GM12891 (cell line): ENCODE data around the gene LDOC1. TPM values are rescaled to one million over a fixed set of nuclear protein-coding genes. Genes with fewer than 3 reads are reported as not detected.
"Not testable (repeated sequence)": the region's sequence is repeated elsewhere in the genome, so short reads cannot be mapped to it uniquely, and the experiment has no call there.

ENCODE experiments used
- DNase-seq: peaks from one replicate; pipeline ENCODE4 v3.0.0; 2011; ENCODE audit warnings: low spot score; ENCODE audit not compliant: insufficient read length
- FAIRE-seq: peaks from 2 replicates; lab custom pipeline; 2011; peaks lifted over from hg19 to GRCh38; lab: Jason Lieb, UNC
- PAX5 ChIP-seq: IDR thresholded peaks from 2 replicates; pipeline ENCODE4 v1.6.1; 2011; ENCODE audit warnings: low read length, moderate library complexity, mild to moderate bottlenecking; ENCODE audit not compliant: insufficient read depth, severe bottlenecking
- POLR2A ChIP-seq: IDR thresholded peaks from 2 replicates; pipeline ENCODE4 v1.6.1; 2011; ENCODE audit warnings: low read depth, low read length, control low read depth
- POLR2AphosphoS5 ChIP-seq: IDR thresholded peaks from 2 replicates; pipeline ENCODE4 v1.6.1; 2011; ENCODE audit warnings: low read depth, low read length, control low read depth
- POU2F2 ChIP-seq: IDR thresholded peaks from 2 replicates; pipeline ENCODE4 v1.6.1; 2011; ENCODE audit warnings: low read depth, mild to moderate bottlenecking, control low read depth, low read length, moderate library complexity
- SPI1 ChIP-seq: IDR thresholded peaks from 2 replicates; pipeline ENCODE4 v1.6.1; 2011; ENCODE audit warnings: low read depth, low read length, control low read depth
- TAF1 ChIP-seq: IDR thresholded peaks from 2 replicates; pipeline ENCODE4 v1.6.1; 2011; ENCODE audit warnings: low read depth, low read length, control low read depth
- polyA plus RNA-seq: library from polyadenylated mRNA; unstranded; fragments of >200 nt; gene quantifications from one replicate; pipeline ENCODE4 v1.2.1, GENCODE V29; 2012; ENCODE audit warnings: low read depth, missing spikeins, inconsistent platforms; ENCODE audit not compliant: missing spikeins

LDOC1 gene
- polyA plus RNA-seq = not detected

DNA sequence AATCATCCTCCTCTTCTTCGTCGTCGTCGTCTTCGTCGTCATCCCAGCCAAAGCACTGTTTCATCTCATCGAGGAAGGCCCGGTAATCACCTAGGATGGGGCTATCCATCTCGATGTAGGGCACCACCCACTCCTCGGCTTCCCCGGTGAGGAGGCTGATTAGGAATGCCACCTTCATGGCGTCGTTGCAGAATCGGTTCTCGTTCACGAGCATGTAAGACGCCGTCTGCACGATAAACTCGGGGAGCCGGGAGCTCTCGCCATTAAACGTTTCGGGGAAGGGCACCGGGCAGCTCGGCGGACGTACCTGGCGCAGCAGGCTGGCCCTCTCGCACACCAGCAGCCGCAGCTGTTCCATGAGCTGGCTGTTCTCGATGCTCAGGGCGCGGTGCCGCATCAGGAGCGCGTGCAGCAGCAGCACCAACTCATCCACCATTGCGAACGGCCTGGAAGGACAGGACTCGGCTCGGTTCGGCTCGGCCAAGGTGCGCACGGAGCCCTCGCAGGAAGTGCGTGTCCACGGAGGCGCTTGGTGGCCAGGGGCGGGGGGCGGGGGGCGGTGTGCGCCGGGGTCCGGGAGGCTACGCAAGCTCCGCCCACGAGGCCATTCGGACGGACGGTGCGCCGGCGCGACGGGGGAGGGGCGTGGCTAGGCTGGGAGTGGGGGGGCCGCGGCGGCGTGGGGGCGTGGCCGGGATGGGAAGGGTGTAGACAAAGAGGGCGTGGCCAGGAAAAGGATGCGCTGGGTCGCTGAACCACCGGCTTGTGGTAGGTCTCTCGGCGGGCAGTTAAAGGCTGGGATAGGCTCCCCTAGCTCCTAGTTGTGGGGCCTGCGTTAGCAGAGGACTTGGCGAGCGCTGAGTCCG, at the start of gene LDOC1:
Gene LDOC1 (minus strand): TSS at position 544 of the 866 bp plus-strand sequence. CDS start 108 bp downstream, at position 436.
- DNase-seq (no peak), FAIRE-seq (no peak)
- TF ChIP-seq PAX5 = no peak
- TF ChIP-seq POLR2AphosphoS5 = no peak
- TF ChIP-seq SPI1 = no peak
- TF ChIP-seq TAF1 = no peak
- no peak for TF ChIP-seq POLR2A
- no peak for TF ChIP-seq POU2F2

DNA sequence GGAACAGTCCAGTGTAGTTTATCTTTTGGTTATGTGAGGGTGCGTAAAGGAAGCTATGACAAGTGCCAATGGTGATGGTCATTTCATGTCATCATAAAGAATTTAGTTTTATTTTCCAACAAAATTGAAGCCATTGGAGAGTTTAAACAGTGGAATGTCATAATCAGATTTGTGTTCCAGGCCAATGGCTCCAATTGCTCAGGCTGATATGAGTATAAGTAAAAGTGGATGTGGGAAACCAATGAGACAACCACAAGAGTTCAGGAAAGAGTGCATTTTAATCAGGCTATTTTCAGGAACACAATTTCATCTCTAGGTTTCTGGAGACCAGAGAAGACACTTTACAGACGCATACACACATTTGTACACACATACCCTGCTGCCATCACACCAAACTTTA, 44.7 kb upstream of the LDOC1 start:
- TF ChIP-seq SPI1 = no peak
- FAIRE-seq = no peak
- DNase-seq = no peak

DNA sequence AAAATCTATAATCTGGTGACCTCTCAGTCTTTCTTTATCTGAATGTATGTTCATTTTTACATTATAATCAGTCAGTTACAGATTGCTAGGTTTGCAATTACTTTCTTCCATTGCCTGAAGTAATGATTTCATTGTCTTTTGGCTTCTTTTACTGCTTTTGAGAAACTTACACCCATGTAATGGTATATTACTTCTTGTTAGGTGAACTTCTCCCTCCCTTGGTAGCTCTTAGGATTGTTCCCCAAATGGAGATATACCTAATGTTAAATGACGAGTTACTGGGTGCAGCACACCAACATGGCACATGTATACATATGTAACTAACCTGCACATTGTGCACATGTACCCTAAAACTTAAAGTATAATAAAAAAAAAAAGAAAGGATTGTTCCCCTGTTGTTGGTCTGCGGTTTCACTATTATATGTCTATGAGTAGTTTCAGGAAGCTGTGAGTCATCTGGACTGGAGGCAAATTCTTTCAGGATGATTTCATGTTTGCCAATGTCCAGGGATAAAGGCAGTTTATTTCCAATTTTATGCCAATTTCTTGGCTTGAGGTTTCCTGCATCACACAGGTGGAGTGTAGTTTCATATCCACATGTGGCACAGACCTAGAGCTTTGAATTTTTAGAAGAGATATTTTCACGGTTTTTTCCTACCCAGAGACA, 43.5 kb upstream of the LDOC1 start:
- no peak for DNase-seq
- FAIRE-seq = no peak
- TF ChIP-seq SPI1 = no peak
- TF ChIP-seq TAF1 = no peak
- TF ChIP-seq POU2F2 = no peak
- TF ChIP-seq POLR2A = no peak
- TF ChIP-seq PAX5 = no peak
- TF ChIP-seq POLR2AphosphoS5 = no peak

DNA sequence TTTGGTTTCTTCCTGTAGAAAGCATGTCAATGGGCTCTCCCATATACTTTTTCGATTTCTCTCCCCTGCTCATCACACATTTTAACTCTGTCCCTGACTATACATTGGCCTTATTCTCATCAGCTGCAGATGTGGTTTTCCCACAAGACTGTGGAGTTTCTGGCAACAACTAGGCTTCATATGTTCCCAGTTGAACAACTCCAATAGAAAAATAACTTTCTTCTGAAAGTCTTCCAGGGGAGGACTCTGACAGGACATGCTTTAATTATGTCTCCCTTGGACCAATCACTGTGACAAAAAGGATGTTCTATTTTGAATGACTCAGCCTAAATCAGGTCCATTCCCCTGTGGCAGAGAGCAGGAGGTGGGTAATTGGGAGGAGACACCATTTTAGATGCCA, 37.3 kb upstream of the LDOC1 start:
- FAIRE-seq (no peak), DNase-seq (no peak)
- TF ChIP-seq POU2F2 (no peak), POLR2A (no peak), PAX5 (no peak), POLR2AphosphoS5 (no peak), SPI1 (no peak), TAF1 (no peak)

DNA sequence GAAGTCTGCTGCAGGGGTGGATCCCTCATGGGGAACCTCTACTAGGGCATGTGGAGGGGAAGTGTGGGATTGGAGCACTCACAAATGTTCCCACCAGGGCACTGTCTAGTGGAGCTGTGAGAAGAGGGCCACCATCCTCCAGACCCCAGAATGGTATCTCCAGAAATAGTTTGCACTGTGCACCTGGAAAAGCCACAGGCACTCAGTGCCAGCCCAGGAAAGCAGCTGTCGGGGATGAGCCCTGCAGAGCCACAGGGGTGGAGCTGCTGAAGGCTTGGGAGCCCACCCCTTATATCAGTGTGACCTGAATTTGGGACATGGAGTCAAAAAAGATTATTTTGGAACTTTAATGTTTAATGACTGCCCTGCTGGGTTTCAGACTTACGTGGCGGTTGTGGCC, 25.0 kb upstream of the LDOC1 start:
- TF ChIP-seq POU2F2 (no peak), POLR2A (no peak), POLR2AphosphoS5 (no peak), PAX5 (no peak), SPI1 (no peak), TAF1 (no peak)
- no peak for DNase-seq
- FAIRE-seq = no peak

DNA sequence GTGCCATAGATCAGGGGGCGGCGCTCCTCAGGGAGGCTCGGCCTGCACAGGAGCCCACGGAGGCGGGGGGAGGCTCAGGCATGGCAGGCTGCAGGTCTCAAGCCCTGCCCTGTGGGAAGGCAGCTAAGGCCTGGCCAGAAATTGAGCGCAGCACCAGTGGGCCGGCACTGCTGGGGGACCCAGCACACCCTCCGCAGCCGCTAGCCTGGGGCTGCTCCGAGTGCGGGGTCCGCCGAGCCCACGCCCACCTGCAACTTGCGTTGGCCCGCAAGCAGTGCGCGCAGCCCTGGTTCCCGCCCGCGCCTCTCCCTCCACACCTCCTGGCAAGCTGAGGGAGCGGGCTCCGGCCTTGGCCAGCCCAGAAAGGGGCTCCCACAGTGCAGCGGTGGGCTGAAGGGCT, 11.6 kb upstream of the LDOC1 start:
- not testable (repeated sequence) for FAIRE-seq, DNase-seq

DNA sequence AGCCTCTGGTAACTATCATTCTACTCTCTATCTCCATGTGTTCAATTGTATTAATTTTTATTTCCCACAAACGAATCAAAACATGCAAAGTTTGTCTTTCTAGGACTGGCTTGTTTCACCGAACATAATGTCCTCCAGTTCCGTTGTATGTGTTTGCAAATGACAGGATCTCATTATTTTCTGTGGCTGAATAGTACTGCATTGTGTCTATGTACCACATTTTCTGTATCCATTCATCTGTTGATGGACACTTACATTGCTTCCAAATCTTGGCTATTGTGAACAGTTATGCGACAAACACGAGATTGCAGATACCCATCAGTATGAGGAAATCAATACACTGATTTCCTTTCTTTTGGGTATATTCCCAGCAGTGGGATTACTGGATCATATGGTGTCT, 8.4 kb upstream of the LDOC1 start:
- no peak for FAIRE-seq
- TF ChIP-seq POU2F2 (no peak), PAX5 (no peak), SPI1 (no peak), TAF1 (no peak), POLR2A (no peak), POLR2AphosphoS5 (no peak)
- DNase-seq = no peak

DNA sequence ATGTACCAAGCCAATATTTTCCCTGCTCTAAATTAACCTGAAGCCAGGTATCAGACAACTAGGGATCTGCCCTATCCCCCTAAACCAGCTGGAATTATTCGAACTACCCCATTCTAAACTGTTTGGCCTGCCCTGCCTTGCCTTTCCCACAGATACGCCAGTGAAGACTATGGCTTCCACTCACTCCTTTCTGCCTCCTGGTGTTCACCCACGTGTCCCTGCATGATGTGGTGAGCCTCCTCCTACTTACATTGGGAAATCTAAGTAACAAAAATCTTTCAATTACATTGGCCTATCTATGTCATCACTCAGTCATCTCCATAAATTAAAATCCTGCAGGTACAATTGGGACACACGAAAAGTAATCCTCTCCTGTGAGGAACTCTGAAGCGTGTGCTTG, 6.1 kb upstream of the LDOC1 start:
- DNase-seq (no peak), FAIRE-seq (no peak)
- TF ChIP-seq TAF1 = no peak
- TF ChIP-seq SPI1 = no peak
- no peak for TF ChIP-seq POU2F2
- no peak for TF ChIP-seq POLR2AphosphoS5
- TF ChIP-seq POLR2A = no peak
- no peak for TF ChIP-seq PAX5

DNA sequence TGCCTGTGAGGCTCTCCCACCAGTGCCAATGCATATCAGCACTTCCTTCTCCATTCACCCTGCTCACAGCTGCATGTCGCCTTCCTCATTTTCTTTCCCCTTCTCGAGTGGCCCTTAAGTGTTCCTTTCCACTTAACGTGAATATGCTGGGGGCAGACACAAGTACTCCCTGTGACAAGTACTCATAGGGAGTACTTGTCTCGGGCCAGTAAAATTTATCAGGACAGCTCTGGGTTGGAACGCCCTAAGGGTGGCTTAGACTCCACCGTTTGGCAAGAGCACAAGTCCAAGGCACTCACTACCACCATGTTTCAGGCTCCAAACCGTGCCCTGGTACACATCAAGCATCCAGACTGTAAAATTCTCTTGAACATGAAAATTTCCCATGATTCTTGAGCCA, 3.9 kb upstream of the LDOC1 start:
- no peak for DNase-seq
- no peak for FAIRE-seq
- TF ChIP-seq POLR2A (no peak), POU2F2 (no peak), TAF1 (no peak), SPI1 (no peak), PAX5 (no peak), POLR2AphosphoS5 (no peak)

DNA sequence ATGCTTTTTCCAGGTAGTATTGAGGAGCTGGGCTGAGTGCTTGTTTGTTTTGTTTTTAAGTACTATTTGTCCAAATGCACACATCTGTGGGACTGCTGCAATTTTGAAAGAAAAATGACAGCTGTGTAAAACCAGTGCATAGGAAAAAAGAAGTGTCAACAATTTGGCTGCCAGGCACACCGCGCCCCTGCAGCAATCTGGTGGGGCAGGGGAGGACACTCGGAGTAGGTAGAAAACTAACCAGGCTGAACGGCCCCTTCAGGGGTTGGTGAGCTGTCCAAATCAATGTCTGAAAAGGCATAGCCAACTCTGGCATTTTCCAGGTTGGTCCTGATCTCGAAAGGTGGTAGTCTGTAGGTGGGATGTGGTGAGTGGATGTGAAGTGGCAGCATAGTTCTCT, 1.1 kb downstream of the LDOC1 start:
- no peak for TF ChIP-seq POLR2AphosphoS5
- TF ChIP-seq PAX5 = no peak
- TF ChIP-seq POLR2A = no peak
- no peak for TF ChIP-seq TAF1
- TF ChIP-seq SPI1 = no peak
- TF ChIP-seq POU2F2 = no peak
- no peak for DNase-seq
- no peak for FAIRE-seq
